SJSA1 (cell line): ENCODE data around the gene MAN1C1. TPM values are rescaled to one million over a fixed set of nuclear protein-coding genes. Genes with fewer than 3 reads are reported as not detected.
A peak's percentile ranks its signal among the peaks of the same experiment; 100 is the strongest.

Experiments used
- DNase-seq, 2 experiments: peaks; one replicate each; pipeline ENCODE4 v3.0.0-alpha.2; 2015 to 2020; ENCODE audit warnings: low spot score in 2 of 2, low read depth in 1 of 2
- H3K27ac ChIP-seq: fragments of 250-450 bp; sonication (Bioruptor Pico); 2 replicates; pipeline ENCODE4 v1.5.1; 2020; ENCODE audit warnings: mild to moderate bottlenecking, moderate library complexity
- H3K27me3 ChIP-seq: fragments of 250-450 bp; sonication (Bioruptor Pico); replicated peaks from 2 replicates; pipeline ENCODE4 v1.5.1; 2020; ENCODE audit warnings: mild to moderate bottlenecking, moderate library complexity
- H3K36me3 ChIP-seq: fragments of 250-450 bp; sonication (Bioruptor Pico); 2 replicates; pipeline ENCODE4 v1.5.1; 2020; ENCODE audit warnings: mild to moderate bottlenecking
- H3K4me1 ChIP-seq: fragments of 250-450 bp; sonication (Bioruptor Pico); replicated peaks from 2 replicates; pipeline ENCODE4 v1.6.1; 2021; ENCODE audit warnings: mild to moderate bottlenecking
- H3K4me3 ChIP-seq: fragments of 250-450 bp; sonication (Bioruptor Pico); 2 replicates; pipeline ENCODE4 v1.5.1; 2020; ENCODE audit warnings: mild to moderate bottlenecking
- H3K9me3 ChIP-seq: fragments of 250-450 bp; sonication (Bioruptor Pico); replicated peaks from 2 replicates; pipeline ENCODE4 v1.5.1; 2020; ENCODE audit warnings: mild to moderate bottlenecking
- total RNA-seq: library from RNA; depleted of rRNA; stranded (reverse); fragments of >200 nt; shearing (Covaris generic); gene quantifications from 2 replicates; pipeline ENCODE4 v1.2.3, GENCODE V29; 2014

The MAN1C1 gene
- total RNA-seq, 1 experiment from 2014 or later = not detected

DNA sequence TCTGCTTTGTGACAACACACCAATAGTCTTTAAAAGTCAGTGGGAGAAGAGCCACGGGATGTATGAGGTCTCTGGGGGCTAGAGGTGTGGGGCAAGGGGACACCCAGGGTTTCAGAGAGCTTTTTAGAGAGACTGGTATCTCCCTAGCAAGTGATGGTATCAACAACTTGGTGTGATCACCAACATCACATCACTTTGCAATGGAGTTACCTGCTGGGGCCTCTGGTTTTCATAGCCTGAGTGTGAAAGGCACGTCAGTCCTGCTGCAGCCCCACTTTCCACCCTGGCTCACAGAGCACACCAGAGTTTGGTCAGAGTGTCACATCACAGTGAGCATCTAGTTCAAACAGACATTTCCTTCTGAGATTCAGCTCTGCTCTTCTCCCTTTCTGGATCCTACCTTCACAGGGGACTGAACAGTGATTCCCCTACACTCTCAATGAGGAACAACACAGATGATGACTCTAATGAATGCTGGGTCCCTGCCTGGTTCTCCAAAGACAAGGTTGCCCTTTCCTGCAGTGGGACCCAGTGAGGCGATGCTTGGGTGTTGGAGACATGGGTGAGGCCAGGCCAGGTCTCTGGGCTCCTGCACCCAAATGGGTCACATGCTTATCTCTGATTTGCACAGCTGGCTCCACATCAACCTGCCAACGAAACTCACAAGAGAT is 2.0 kb upstream of the MAN1C1 start:
- Histone ChIP-seq H3K4me3 (no peak overlapping the region), H3K36me3 (peaks cover 4% of the 10 kb centered on the region; the same call in 1 of the 2 replicates), H3K27ac (no peak overlapping the region), H3K9me3 (no peaks in the 10 kb centered on the region), H3K4me1 (peaks cover 21% of the 10 kb centered on the region), H3K27me3 (peaks cover 44% of the 10 kb centered on the region)
- no peak for DNase-seq

DNA sequence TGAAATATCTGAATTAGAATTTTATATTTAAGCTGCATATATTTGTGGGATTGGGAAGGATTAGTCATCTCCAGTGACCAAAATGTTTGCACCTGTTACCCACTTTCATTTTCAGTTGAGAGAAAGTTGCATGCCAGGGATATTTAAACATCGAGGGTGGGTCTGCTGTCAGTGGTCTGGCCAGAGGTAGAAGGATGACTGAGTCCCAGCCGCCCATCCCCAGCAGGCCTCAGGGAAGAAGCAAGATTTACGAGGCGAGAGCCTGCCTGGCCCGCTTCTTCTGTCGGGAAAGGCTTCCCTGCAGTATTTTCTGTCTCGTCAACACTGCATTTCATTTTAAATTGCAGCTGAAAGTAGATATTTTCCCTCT is 1.4 kb upstream of the MAN1C1 start:
- Histone ChIP-seq H3K27me3 (peaks cover 48% of the 10 kb centered on the region), H3K36me3 (peaks cover 4% of the 10 kb centered on the region; the same call in 1 of the 2 replicates), H3K27ac (no peak overlapping the region), H3K9me3 (no peaks in the 10 kb centered on the region), H3K4me1 (peaks cover 21% of the 10 kb centered on the region), H3K4me3 (no peak overlapping the region)
- DNase-seq = no peak

DNA sequence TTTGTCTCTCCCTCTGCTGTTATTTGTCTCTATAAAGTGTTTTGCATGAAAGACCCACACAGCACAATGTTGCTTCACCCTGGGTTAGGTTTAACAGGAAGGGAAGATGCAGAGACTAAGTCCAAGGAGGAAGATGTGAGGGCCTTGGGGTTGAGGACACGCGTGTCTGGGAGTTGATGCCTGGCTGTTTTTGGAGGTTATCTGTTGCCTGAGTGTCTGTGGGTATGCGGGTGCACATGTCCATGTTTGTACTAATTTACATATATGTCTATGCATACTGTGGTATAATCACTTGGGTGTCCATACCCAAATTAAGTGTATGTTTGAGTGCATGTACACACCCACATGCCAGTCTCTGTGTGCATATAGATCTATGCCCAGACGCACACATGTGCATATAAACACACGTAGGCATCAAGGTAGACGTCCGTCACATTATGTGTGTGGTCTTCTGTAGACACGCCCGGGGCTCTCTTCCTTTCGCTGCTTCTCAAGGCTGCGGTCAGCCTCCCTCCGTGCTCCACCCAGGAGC is 962 bp upstream of the MAN1C1 start:
- peaks cover 21% of the 10 kb centered on the region for H3K4me1 ChIP-seq
- peaks cover 4% of the 10 kb centered on the region; the same call in 1 of the 2 replicates for H3K36me3 ChIP-seq
- no peak for DNase-seq
- H3K9me3 ChIP-seq = no peaks in the 10 kb centered on the region
- H3K27ac ChIP-seq = no peak overlapping the region
- peak overlapping the region; percentile 52 for H3K4me3 ChIP-seq
- H3K27me3 ChIP-seq = peaks cover 47% of the 10 kb centered on the region

DNA sequence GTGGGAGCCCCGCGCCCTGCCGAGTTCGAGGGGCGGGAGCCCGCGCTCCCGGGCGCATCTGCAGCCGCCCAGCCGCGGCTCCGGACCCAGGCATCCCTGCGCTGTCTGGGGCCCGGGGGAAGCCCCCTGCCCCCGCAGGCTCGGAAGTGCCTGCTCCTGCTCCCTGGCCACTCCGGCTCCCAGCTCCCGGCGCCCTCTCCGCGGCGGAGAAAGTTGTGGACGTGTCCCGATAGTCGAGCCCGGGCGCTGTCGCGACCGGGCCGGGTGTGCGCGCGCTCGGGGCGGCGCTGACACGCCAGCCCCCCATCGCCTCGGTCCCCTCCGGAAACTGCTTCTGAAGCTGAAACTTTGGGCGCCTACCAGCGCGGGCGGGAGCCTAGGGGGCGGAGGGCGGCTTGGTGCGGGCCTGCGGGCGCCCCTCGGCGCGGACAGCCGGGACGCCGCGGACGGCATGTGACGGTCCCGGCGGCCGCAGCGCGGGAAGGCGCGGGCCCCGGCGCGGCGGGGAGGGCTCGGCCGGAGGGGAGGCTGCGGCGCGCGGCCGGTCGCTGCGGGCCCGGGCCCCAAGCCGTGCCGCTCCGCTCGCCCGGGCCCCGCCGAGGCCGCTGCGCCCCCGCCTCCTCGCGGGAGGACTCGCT is 515 bp downstream of the MAN1C1 start:
- Histone ChIP-seq H3K9me3 (no peaks in the 10 kb centered on the region), H3K27me3 (peaks cover 52% of the 10 kb centered on the region)
- DNase-seq = peak in 1 of 2 experiments; percentile 36

DNA sequence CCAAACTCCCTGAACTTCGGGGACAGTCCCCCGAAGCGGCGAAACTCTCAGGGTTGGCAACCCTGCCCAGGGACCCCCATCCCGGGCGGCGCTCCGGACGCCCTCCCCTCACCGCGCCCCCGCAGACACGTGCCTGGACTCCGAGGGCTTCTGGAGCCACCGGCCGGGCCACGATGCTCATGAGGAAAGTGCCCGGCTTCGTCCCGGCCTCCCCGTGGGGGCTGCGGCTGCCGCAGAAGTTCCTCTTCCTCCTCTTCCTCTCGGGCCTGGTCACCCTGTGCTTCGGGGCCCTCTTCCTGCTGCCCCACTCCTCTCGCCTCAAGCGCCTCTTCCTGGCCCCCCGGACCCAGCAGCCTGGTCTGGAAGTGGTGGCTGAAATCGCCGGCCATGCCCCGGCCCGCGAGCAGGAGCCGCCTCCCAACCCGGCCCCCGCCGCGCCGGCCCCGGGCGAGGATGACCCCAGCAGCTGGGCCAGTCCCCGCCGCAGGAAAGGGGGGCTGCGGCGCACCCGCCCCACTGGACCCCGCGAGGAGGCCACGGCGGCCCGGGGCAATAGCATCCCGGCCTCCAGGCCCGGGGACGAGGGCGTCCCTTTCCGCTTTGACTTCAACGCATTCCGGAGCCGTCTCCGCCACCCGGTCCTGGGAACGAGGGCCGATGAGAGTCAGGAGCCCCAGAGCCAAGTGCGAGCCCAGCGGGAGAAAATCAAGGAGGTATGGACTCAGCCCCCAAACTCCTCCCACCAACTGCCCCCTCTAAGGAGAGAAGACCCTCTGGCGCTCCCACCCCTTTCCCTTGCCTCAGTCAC is 1.2 kb downstream of the MAN1C1 start:
- Histone ChIP-seq H3K27ac (no peak overlapping the region), H3K9me3 (no peaks in the 10 kb centered on the region), H3K4me3 (peak overlapping the region; percentile 52), H3K36me3 (peaks cover 4% of the 10 kb centered on the region; the same call in 1 of the 2 replicates), H3K27me3 (peaks cover 57% of the 10 kb centered on the region), H3K4me1 (peaks cover 21% of the 10 kb centered on the region)
- no peak for DNase-seq

More for the DNA sequence above, 515 bp downstream of the MAN1C1 start:
- Histone ChIP-seq H3K4me3 (peak overlapping the region; percentile 52), H3K4me1 (peaks cover 21% of the 10 kb centered on the region), H3K36me3 (peaks cover 4% of the 10 kb centered on the region; the same call in 1 of the 2 replicates), H3K27ac (no peak overlapping the region)

DNA sequence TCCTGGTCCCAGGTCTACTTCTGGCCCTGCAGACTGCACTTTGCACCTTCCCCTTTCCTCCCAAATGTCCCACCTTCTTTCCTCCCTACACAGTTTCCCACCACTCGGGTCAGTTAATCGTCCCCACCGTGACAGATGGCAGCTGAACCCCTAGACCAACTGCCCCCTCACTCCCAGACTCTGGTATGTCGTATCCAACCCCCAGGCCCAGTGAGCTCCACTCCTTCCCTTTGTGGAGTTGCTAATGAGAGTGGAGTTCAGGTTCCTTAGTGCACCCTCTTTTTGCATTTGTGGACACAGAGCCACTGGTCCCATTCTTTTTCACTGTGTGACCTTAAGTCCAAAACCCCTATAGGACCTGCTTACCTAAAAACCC is 1.8 kb downstream of the MAN1C1 start:
- peaks cover 4% of the 10 kb centered on the region; the same call in 1 of the 2 replicates for H3K36me3 ChIP-seq
- peaks cover 55% of the 10 kb centered on the region for H3K27me3 ChIP-seq
- H3K9me3 ChIP-seq = no peaks in the 10 kb centered on the region
- peaks cover 21% of the 10 kb centered on the region for H3K4me1 ChIP-seq
- H3K4me3 ChIP-seq = no peak overlapping the region
- H3K27ac ChIP-seq = no peak overlapping the region
- no peak for DNase-seq

DNA sequence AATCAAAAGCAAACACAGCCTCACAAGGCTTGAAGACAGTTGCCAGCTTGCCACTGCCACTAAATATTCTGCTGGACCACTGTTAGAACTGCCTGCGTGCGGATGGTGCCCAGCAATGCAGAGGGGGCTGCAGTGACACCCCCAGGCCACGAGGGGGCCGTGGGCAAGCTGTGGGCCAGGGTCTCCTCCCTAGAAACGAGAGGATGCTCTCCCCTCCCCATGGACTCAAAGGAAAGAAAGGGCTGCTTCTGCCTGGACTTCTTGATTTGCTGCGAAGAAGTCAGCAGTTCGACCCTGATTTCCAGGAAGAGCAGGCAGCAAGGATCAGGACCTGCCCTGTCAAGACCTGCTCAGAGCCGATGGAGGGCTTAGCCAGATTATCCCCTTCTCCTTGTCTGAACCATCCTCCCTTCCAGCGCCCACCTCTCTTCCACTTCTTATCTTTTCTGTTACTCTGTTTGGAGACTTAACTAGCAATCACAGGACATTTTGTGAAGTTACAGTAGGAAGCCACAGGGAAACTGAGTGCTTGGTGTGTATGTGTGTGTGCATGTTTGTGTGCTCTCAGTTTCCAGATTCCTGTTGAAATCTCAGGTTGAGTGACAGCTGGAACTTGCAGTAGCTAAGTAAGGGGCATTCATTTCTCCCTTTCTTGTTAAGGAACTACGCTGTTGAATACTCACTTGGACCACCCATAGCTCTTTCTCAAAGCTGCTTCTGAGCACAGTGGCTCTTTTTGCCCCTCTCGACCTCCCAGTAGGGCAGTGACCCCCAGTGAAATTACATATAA is 2.7 kb downstream of the MAN1C1 start:
- peaks cover 21% of the 10 kb centered on the region for H3K4me1 ChIP-seq
- no peaks in the 10 kb centered on the region for H3K9me3 ChIP-seq
- peaks cover 56% of the 10 kb centered on the region for H3K27me3 ChIP-seq
- no peak overlapping the region for H3K4me3 ChIP-seq
- peak in 1 of 2 experiments; percentile 19 for DNase-seq
- H3K27ac ChIP-seq = no peak overlapping the region
- peaks cover 4% of the 10 kb centered on the region; the same call in 1 of the 2 replicates for H3K36me3 ChIP-seq

DNA sequence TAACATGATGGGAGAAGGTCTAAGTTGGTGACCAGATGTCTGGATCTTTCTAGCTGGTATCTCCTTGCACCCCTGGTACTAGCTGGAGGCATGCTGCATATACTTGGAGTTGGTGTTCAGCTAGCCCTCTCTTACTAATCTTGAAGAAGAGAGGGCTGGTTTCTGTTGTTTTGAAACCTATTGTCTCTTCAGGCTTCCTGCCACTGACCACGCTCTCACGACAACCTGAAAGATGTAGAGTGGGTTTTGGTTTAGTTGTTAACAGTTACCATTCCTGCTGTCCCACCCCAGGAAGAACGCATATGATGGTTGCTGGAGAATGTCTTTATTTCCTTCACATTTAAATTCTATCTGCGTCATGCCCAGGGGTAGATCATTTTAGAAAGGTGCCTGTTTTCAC is 3.6 kb downstream of the MAN1C1 start:
- no peak overlapping the region for H3K4me3 ChIP-seq
- H3K9me3 ChIP-seq = no peaks in the 10 kb centered on the region
- no peak for DNase-seq
- H3K4me1 ChIP-seq = peaks cover 21% of the 10 kb centered on the region
- H3K27ac ChIP-seq = no peak overlapping the region
- peaks cover 56% of the 10 kb centered on the region for H3K27me3 ChIP-seq
- peaks cover 4% of the 10 kb centered on the region; the same call in 1 of the 2 replicates for H3K36me3 ChIP-seq

DNA sequence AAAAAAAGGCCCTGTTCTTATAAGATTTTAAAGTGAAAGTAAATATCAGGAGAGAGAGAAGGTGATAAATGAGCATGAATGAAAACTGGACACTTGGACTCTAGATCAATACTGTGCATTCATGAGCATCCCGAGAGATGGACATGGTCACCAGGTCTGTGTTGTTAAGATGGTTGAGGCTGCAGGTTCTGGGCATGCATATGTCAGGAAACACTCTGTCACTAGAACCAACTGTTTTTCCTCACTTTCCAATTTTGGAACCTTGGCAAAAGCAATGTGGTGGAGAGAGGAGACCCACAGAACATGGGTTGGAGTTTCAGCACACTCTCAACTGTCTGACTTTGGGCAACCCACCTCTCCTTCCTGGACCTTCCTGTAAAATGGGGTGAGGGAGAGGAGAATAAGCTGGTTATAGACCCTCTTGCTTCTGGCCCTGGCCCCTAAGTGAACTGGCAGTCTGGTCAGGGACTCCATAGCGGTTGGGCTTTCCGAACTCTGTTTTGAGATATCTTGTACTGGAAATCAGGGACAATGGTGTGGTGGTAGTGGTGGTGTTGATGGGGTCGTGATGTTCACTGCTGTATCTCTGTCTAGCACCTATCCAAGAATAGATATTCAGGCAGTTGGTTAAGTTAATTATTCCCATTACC is 4.2 kb downstream of the MAN1C1 start:
- Histone ChIP-seq H3K27me3 (peaks cover 56% of the 10 kb centered on the region), H3K36me3 (peaks cover 4% of the 10 kb centered on the region; the same call in 1 of the 2 replicates), H3K9me3 (no peaks in the 10 kb centered on the region), H3K4me3 (no peak overlapping the region), H3K4me1 (peaks cover 17% of the 10 kb centered on the region), H3K27ac (no peak overlapping the region)
- DNase-seq = no peak

DNA sequence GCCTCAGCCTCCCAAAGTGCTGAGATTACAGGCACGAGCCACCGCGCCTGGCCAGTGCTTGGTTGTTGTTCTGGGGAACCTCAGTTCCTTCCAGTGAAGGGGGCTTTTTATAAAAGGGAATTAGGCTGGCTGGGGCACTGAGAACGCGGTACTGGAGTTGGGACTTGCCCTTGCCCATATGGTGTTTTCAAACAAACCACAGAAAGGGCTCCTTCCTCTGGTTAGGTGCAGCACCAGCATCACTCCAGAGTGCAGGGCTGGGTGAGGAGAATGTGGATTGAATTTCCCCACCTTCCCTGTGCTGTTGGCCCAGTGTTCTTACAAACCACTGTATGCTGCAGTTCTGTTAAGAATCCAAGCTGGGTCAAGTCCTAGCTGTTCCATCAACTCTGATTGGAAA is 5.3 kb downstream of the MAN1C1 start:
- no peak for DNase-seq
- H3K36me3 ChIP-seq = peaks cover 2% of the 10 kb centered on the region; the same call in 1 of the 2 replicates
- no peak overlapping the region for H3K4me3 ChIP-seq
- no peak overlapping the region for H3K27ac ChIP-seq
- H3K4me1 ChIP-seq = peaks cover 9% of the 10 kb centered on the region
- peaks cover 54% of the 10 kb centered on the region for H3K27me3 ChIP-seq
- no peaks in the 10 kb centered on the region for H3K9me3 ChIP-seq

DNA sequence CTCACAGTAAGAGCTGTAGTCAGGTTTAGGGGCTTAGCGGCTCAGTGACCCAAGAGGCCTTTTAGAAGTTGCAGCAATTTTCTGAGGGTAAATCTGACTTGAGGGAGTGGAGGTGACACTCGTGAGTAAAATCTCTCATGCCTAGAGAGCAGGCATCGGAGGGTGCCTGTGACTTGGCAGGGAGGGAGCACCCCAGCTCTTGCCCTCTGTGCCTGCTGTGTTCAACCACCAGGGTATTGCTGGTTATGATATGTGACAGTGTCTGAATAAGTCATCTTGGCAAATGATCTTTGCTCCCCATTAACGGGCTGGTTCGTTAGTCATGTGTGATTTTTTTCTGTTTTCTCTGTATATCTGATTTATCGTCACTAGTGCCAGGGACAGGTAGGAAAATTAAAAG is 5.9 kb downstream of the MAN1C1 start:
- Histone ChIP-seq H3K4me3 (no peak overlapping the region), H3K36me3 (no peaks in the 10 kb centered on the region), H3K27me3 (peaks cover 52% of the 10 kb centered on the region), H3K27ac (no peak overlapping the region), H3K9me3 (no peaks in the 10 kb centered on the region), H3K4me1 (peaks cover 3% of the 10 kb centered on the region; the same call in 1 of the 2 replicates)
- DNase-seq = no peak

DNA sequence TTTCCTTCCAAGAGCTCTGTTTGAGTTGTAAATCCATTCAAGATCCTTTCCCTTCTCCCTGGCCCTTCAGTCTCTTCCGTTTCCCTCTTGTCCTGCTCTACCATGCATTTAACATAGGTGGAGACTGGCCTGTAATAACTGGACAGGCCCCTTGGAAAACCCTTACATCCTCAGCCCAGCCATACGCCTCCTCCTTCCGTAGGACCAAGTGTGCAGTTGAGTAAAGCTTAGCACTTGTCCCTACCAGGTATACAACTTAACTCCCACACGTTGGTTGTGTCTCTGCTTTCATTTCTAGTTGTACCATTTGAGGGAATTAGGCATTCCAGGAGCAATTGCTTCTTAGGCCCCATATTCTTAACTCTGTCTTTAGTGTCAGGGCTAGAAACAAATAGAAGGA is 6.4 kb downstream of the MAN1C1 start:
- H3K27me3 ChIP-seq = peaks cover 48% of the 10 kb centered on the region

DNA sequence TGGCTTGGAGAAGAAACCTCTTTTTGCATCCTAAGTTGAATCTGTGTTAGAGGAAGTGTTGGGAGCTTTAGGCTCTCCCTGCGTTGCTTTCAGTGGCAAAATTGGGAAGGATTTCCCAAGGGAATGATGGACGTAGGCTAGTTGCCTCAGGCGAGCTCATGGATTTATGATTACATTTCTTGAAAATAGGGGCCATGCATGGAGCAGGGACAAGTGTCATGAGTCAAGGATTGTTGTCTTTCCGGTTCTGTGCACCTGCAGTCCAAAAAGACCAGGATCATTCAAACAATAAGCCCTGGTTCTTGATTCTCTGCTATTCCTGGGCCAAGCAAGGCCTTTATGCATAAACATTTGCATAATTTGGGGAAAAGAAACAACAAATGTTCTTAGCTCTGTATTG is 7.1 kb downstream of the MAN1C1 start:
- Histone ChIP-seq H3K36me3 (no peaks in the 10 kb centered on the region), H3K27me3 (peaks cover 40% of the 10 kb centered on the region), H3K4me3 (no peak overlapping the region), H3K4me1 (no peaks in the 10 kb centered on the region), H3K9me3 (no peaks in the 10 kb centered on the region), H3K27ac (no peak overlapping the region)
- no peak for DNase-seq

More for the DNA sequence above, 6.4 kb downstream of the MAN1C1 start:
- DNase-seq = no peak
- H3K4me3 ChIP-seq = no peak overlapping the region
- H3K36me3 ChIP-seq = no peaks in the 10 kb centered on the region
- H3K9me3 ChIP-seq = no peaks in the 10 kb centered on the region
- H3K4me1 ChIP-seq = no peaks in the 10 kb centered on the region
- H3K27ac ChIP-seq = no peak overlapping the region
